LNCAP (cell line): ENCODE results near the gene DLX5.

Source experiments
- CTCF ChIP-seq: fragments of 450-650 bp; IDR thresholded peaks from 2 replicates; pipeline ENCODE4 v1.5.1; 2017; ENCODE audit warnings: mild to moderate bottlenecking

Gene DLX5

GRCh38 chr7:97026715-97027426 is 2.2 kb upstream of the DLX5 start:
- TF ChIP-seq CTCF = no peak

GRCh38 chr7:97025983-97026714 is 1.5 kb upstream of the DLX5 start:
- no peak for TF ChIP-seq CTCF

GRCh38 chr7:97025130-97025499 is 484 bp upstream of the DLX5 start:
- no peak for TF ChIP-seq CTCF

- TF ChIP-seq CTCF = no peak
These were observed 1.9 kb downstream of the DLX5 start for GRCh38 chr7:97022491-97023306.

- TF ChIP-seq CTCF = no peak
These were observed 2.7 kb downstream of the DLX5 start for GRCh38 chr7:97021747-97022490.

- no peak for TF ChIP-seq CTCF
These were observed 3.5 kb downstream of the DLX5 start for GRCh38 chr7:97020996-97021746.
